Fibroblast of peridontal ligament (primary cell): ENCODE measurements around the gene ZC3H7A.
A peak's percentile ranks its signal among the peaks of the same experiment; 100 is the strongest.

Source experiments
- DNase-seq: peaks from one replicate; pipeline ENCODE4 v3.0.0-alpha.2; 2010; ENCODE audit errors: extremely low read depth

The ZC3H7A gene

DNA sequence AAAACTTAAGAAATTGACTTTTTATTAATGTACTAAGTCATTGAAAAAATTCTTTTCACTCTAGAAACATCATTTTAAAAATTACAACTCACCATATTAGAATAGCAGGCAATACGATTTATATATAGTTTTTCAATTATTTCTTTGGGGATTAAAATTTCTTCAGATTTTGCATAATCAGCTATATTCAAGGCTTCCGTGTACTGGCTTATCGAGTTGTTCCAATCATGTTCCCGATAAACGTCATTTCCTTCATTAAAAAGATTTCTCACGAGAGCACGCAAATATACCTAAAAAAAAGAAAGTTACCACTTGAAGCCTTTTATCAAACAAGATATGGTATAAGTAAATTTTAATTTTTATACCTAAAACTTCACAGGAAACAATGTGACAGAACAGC lies 18.0 kb downstream of the ZC3H7A start:
- DNase-seq, result no peak

DNA sequence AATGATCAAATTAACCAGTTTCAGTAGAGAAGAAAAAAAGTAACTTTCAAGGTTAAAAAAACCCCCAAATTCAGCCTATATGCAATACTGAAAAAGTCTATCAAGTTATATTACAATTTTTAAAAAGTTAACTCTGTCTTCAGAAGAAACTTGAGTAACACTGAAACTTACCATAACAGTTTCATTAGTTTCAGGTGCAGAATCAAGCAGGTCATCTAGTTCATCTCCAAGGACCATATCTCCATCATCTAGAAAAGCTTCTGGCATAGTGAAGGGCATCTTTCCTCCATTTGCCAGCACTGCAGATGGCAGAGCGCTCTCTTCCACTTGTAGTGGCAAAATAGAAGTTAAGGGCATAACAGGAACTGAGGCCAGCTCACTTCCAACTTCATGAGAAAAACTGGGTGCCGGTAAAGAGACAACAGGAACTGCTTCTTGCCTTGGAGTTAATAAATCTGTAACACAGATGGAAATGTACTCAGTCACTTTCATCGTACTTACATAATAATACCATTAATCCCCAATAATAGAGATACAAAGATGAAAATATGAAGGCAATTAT lies 22.9 kb downstream of the ZC3H7A start:
- no peak for DNase-seq

DNA sequence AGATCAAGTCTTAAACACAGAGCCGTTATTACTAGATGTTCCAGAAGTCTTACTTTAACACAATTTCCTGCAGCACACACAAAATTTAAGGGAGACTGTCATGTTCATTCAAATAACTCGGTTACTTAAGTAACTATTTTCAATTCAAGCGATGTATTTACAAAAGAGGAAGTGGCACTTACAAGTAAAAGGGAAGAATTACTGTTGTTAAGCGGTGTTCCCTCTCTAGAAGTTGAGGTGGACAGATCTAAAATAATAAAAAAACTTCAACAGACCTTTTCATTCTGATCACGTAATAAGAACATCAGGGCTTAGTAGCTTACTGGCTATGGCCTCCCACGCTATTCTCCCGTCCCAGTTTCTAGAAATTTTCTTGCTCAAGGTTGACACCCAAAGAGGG lies 28.2 kb downstream of the ZC3H7A start:
- no peak for DNase-seq

DNA sequence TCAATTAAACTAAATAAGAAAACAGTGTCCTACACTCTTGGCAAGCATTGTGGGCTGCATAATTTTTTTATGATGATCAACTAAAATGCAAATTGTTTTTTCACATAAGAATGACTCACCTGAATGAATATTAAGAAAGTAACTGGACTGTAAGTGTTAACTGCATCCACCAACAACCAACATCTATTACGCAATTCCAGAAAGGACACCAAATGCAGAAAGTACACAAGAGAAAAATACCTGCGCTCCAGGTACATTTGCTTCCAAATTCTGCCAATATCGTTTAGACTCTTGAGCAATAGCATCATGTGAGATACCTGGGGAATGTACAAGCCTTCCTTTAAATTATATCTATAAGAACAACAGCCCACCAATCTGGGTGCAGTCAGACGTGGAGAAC lies 34.6 kb downstream of the ZC3H7A start:
- no peak for DNase-seq

DNA sequence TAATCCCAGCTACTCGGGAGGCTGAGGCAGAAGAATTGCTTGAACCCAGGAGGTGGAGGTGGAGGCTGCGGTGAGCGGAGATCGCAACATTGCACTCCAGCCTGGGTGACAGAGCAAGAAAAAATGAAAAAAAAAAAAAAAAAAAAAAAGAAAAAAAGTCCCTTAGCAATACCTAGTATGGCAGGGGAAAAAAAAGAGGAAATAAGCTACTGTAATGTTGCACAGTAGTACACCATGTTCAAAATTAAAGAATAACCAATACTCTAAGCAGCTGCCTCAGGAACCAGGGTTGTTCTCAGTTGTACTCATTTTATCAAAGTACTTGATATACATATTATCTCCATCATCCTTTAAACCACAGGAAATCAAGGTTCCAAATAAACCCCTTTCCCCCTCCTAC lies 37.1 kb downstream of the ZC3H7A start:
- no peak for DNase-seq

DNA sequence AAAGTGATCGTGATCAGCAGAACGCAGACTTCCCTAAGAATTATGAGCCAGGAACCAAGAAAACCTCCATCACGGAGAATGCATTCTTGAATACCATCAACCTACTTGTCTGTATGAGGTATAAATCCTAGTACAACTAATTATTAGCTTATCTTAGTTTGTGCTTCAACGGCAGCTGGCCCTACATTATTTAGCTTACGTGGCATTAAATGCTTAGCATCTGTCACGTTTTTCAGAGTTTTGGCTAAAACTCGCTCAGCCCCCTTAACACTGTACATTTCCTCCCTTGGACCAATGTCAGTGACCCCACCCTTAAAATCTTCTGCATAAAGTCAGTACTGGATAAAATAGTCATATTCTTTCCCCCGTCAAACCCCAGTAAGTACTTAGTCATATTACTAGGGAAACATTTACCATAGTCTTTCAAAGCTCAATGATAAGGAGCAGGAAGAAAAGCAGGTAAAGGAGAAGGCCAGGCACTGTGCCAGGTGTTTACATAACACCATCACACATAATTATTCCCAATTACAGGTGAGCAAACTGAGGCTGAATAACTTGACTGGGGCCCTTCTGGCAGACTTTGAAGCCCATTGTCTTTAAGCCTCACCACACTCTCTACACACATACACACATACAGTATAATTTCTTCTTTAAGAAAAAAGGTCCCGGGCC lies 37.8 kb downstream of the ZC3H7A start:
- no peak for DNase-seq

DNA sequence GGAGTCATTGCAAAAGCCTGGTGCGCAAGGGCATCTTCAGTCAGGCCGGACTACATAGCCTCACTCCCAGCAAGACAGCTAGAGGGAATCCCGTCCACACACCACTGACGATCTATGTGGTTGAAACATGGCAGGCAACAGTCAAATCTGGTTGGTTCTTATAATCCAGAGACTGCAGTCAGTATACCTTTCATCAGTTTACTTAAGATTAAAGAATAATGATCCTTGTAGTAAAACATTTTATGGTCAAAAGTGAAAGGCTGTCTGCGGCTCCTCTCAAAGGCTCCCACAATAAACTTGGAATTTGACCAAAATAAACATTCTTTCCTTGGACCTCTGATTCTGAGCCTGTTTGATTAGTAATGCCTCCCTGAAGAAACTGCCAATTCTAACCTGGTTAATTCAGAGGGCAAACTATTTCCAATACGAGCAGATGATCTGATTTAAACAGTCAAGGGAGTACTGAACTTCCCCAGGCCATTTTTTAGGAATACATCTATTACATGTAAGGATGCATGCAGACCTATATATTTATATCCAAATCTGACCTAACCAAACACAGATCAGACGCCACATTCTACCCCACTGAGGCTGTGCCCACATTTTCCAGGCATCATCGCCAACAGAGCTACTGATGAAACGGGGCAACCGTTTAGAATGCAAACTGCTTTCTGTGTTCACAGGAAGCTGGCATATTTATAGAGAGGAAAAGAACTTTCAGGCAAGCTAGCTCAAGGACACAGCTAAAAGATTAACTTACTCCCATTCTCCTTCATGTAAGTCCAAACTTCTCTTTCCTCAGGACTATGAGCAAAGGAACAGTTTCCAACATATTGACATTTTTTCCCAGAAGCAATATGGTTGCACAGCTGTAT lies 39.1 kb downstream of the ZC3H7A start:
- DNase-seq, result peak; percentile 65

DNA sequence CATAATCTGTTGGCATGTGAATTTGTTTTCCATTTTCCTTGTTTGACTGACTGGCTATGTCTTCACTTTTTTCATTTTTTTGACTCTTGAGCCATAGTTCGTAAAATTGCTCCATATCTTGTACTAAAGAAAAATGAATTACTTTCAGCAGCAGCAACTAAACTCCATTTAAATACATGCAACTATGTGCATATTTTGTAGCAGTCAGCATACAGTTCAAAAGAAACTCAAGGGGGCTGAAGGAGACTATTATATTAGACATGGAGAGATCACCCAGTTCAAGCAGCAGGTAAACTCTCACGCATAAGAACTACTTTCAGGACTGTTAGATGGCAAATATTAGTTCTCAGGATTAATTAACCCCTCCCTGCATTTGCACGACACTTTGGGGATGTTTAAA lies 40.8 kb downstream of the ZC3H7A start:
- no peak for DNase-seq

DNA sequence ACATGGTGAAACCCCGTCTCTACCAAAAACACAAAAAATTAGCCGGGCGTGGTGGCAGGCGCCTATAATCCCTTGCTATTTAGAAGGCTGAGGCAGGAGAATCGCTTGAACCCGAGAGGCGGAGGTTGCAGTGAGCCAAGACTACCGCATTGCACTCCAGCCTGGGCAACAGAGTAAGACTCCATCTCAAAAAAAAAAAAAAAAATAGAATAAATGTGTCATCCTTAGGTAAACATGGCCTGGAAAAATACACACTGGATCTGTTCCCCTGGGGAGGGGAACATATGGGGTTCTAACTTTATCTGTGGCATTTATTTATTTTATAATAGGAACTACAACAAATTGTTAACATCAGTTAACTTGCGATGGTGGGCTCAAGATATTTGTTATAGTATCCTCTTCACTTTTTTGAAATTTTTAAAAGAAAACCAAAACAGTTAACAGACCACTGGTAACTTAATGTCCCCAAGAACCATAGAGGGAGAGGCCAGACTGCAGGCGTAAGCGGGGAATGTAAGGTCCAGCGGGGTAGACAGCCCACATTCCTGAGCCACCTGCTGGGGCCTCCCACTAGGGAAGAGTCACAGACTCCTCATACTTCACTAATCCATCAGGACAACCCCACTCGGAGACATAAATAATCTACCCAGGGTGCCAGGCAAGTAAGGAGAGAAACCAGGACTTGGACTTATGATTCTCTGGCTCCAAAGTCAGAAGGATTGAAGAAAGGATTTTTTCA lies 41.9 kb downstream of the ZC3H7A start:
- DNase-seq, result no peak

DNA sequence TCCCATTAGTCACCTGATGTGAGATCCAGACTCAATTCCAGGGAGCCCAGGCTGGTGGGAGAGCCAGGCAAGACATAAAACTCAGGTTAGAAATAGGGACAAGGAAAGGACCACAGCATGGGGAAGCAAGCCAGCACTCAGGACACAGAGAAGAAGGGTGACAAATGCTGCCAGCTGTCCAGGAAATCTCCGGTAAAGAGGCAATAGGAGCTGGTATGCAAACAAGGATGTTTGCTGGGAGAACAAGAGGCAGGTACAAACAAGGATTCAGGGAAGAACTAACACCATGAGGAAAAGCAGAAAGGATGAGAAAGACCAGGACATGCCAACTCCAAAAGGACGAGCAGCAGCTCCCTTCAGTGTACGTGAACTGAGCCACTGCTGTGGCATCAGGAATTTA lies 44.2 kb downstream of the ZC3H7A start:
- no peak for DNase-seq

DNA sequence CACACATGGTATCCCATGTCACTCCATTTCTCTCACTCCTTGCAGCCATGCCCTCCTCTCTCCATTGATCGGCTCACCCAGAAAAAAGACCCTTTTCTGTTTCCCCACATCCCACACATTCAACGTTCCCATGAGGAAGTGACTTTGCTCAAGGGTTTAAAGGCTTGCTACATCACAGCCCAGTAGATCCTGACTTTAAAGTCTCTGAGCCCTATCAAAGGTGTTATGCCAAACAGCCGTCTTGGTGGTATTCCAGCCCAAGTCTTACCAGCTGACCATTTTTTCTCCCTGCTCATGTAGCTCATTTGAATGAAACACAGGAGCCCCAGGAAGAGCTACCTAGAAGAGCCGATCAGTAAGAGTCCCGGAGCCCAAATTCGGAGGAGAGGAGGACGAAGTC lies 47.0 kb downstream of the ZC3H7A start:
- DNase-seq, result no peak

DNA sequence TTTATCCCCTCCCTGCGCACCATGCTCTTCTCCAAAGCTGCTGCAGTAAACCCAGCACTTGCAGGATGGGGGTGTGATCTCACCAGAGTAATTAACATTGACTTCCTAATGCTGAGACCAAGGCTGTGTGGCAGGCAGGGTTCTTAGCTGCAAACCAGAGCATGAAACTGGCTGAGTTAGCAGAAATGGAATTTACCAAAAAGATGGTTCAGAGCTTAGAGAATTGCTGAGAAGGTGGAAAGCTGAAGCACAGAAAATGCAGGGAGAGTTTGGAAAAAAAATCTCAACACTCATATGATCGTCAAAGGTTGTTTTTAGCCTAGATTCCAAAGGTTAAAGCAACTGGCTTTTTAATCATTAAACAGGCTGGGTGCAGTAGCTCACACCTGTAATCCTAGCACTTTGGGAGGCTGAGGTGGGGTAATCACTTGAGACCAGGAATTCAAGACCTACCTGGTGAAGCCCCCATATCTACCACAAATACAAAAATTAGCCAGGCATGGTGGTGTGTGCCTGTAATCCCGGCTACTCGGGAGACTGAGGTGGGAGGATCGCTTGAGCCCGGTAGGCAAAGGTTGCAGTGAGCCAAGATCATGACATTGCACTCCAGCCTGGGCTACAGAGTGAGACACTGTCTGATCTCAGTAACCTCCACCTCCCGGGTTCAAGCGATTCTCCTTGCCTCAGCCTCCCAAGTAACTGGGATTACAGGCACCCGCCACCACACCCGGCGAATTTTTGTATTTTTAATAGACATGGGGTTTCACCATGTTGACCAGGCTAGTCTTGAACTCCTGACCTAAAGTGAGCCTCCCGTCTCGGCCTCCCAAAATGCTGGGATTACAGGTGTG lies 48.4 kb downstream of the ZC3H7A start:
- DNase-seq, result no peak

DNA sequence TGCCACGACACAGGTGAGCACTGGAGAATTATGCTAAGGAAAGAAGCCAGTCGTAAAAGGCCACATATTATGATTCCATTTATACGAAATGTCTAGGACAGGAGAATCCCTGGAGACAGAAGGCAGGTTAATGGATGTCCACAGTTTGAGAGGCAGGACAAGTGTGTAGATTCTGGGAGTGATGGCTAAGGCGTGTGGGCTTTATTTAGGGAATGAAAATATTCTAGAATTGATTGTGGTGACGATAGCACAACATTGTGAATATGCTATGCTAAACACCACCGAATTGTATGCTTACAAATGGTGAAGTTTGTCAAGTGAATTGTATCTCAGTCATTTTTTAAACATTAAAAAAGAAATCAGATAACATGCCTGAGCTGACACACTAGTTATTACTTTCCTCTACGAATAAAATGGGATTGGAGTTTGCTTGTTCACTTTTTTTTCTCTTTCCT lies 49.1 kb downstream of the ZC3H7A start:
- DNase-seq, result no peak

DNA sequence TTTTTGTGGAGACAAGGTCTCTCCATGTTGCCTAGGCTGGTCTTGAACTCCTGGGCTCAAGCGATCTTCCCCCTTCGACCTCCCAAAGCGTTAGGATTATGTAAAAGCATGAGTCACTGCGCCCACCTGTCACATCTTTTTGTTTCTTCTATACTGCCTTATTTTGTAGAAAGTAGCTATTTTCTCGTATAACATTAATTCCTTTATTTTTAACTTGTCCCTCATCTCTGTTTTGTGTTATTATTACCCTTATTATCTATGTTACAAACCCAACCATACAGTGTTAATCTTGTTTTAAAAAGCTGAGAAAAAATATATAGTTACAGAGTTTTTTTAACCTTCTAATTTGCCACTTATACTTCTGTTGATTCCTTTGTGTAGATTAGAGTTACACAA lies 53.0 kb downstream of the ZC3H7A start:
- DNase-seq, result no peak

DNA sequence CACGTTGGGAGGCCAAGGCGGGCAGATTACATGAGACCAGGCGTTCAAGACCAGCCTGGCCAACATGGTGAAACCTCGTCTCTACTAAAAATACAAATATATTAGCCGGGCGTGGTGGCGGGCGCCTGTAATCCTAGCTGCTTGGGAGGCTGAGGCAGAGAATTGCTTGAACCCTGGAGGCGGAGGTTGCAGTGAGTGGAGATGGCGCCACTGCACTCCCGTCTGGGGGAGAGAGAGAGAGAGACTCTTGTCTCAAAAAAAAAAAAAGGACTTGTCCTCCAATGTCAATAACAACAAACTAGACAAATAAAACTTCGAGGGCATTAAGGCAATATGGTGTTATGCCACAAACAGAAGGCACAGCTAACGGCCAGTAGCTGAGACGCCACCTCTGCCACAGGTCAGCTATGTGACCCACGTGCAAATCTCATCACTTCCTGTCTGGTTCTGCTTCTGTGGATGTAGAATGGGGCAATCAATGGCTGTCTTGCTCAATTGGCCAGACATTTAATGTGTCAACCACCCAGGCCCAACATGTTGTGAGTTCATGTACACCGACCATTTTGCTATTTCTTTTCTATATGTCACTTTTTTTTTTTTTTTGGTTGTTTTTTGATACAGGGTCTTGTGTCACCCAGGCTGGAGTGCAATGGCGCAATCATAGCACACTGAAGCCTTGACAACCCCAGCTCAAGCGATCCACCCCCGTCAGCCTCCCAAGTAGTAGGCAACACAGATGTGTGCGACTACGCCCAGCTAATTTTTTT lies 53.6 kb downstream of the ZC3H7A start:
- no peak for DNase-seq

DNA sequence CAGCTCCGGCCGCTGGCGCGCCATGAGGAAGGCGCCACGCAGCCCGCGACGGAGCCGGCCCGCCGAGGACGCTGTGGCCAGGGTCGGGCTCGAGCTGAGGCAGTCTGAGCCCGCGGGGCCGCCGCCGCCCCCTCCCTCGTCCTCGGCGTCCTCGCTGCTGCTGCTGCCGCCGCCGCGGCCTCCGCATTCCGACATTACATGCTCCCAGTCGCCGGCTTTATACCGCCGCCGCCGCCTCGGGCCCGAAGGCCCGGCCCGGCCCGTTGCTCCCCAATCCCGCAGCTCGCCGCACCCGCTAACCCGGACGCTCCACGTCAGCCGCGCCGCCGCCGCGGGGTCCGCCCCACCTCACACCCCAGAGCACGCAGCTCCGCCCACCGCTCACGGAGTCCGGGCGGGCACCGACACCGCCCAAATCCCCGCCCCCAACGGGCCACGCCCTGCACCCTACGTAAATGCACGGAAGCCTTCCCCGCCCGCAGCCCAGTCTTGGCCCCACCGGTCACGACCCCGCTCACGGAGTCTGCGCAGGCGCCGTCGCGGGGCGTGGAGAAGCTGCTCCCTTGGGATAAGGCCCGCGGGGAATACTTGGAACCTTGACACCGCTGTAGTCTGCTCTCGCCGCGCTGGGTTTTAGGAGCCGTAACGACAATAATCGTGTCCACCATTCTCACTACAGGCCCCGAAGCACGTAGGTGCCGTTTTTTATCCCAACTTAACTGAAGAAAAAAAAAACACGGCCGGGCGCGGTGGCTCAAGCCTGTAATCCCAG lies 54.3 kb downstream of the ZC3H7A start, which contains the start of gene TXNDC11:
TXNDC11 (minus strand) TSS at position 322 of the 772 bp plus-strand sequence; CDS start at position 195, 127 bp downstream.
- DNase-seq, result peak; percentile 97

DNA sequence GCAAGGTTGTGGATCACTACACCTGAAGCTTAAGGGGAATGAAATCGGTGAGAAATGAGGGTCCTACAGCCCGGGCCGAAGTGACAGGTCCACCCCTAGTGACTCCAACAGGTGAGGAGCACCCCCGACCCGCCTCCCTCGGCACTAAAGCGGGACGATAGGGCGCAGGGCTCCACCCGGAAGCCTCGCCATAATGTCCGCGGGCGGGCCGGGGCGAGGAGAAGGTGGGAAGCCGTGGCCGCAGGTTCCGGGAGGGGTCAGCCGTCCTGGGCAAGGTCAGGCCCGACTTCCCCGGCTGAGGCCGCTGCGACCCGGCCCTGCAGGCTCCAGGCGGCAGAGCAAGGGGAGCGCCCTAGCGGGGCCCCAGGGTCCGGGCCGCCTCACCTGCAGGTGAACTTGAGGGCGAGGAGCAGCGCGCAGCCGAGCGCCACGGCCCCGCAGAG lies 54.9 kb downstream of the ZC3H7A start:
- DNase-seq, result no peak

DNA sequence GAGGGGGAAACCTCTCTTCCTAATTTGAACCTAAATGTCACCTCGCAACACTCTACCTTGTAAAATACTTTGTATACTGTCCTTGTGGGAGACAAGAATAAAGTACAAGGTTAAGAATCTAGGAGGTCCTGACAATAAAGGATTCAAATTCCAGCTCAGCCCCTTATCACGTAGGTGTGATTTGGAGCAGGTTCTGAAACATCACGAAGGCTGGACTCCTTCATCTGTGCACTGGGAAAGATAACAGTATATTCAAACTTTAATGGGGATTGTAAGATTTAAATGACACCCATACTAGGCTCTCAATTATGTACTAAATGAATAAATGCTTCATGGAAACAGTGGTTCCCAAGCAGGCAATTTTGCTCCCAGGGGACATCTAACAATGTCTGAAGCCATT lies 56.5 kb downstream of the ZC3H7A start:
- no peak for DNase-seq

DNA sequence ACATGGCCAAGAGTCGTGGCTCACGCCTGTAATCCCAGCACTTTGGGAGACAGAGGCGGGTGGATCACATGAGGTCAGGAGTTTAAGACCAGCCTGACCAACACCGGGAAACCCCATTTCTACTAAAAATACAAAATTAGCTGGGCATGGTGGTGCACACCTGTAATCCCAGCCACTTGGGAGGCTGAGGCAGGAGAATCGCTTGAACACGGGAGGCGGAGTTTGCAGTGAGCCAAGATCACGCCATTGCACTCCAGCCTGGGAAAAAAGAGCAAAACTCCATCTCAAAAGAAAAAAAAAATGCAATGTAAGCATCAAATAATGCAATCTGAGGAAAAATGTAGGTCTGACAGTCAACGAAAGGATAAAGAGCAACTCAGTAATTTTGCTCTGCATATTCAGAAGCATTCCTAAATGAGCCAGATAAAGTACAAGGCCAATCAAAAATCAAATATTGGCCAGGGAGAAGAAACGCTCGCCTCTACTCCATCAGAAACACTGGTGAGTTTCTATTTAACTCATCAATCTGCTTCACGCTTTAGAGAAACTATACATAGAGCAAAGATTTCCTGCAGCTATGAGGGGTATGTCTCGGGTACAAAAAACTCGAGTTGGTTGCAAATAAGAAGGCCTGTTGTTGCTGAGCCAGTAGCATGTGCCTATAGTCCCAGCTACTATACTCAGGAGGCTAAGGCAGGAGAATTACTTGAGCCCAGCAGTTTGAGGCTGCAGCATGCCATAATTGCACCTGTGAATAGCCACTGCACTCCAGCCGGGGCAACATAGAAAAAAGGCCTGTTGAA lies 58.1 kb downstream of the ZC3H7A start:
- no peak for DNase-seq
